ENCODE measurements around the gene SLC9A8. TPM values are rescaled to one million over a fixed set of nuclear protein-coding genes. Genes with fewer than 3 reads are reported as not detected.
A peak's percentile ranks its signal among the peaks of the same experiment; 100 is the strongest.

Gene SLC9A8
- total RNA-seq, 1 donor from 2014 or later = 9.4 TPM

GRCh38 chr20:49887251-49888211, 74.9 kb downstream of the SLC9A8 start:
- TF ChIP-seq CTCF (IDR thresholded peaks at IDR 0.05; ENCODE audit: insufficient read depth, low read length, poor library complexity, severe bottlenecking) = no peak
- no peaks in the 10 kb centered on the region for H3K36me3 ChIP-seq (ENCODE audit: control insufficient read depth, insufficient read depth, low read length)
- DNase-seq (ENCODE audit: low read depth) = peak; percentile 18
- H3K4me3 ChIP-seq (ENCODE audit: low read depth, low read length) = no peak overlapping the region
- H3K27me3 ChIP-seq (ENCODE audit: control insufficient read depth, insufficient read depth, low read length) = no peaks in the 10 kb centered on the region

- no peak overlapping the region for H3K4me3 ChIP-seq (ENCODE audit: low read depth, low read length)
- H3K36me3 ChIP-seq (ENCODE audit: control insufficient read depth, insufficient read depth, low read length) = no peaks in the 10 kb centered on the region
- DNase-seq (ENCODE audit: low read depth) = peak; percentile 48
- peak; percentile 90 for TF ChIP-seq CTCF (IDR thresholded peaks at IDR 0.05; ENCODE audit: insufficient read depth, low read length, poor library complexity, severe bottlenecking)
- H3K27me3 ChIP-seq (ENCODE audit: control insufficient read depth, insufficient read depth, low read length) = no peaks in the 10 kb centered on the region
Measured at GRCh38 chr20:49888212-49889000, 75.8 kb downstream of the SLC9A8 start.

GRCh38 chr20:49889001-49889934, 76.6 kb downstream of the SLC9A8 start:
- Histone ChIP-seq H3K27me3 (ENCODE audit: control insufficient read depth, insufficient read depth, low read length) (no peaks in the 10 kb centered on the region), H3K4me3 (ENCODE audit: low read depth, low read length) (no peak overlapping the region), H3K36me3 (ENCODE audit: control insufficient read depth, insufficient read depth, low read length) (no peaks in the 10 kb centered on the region)
- DNase-seq (ENCODE audit: low read depth) = no peak
- no peak for TF ChIP-seq CTCF (IDR thresholded peaks at IDR 0.05; ENCODE audit: insufficient read depth, low read length, poor library complexity, severe bottlenecking)

DNA sequence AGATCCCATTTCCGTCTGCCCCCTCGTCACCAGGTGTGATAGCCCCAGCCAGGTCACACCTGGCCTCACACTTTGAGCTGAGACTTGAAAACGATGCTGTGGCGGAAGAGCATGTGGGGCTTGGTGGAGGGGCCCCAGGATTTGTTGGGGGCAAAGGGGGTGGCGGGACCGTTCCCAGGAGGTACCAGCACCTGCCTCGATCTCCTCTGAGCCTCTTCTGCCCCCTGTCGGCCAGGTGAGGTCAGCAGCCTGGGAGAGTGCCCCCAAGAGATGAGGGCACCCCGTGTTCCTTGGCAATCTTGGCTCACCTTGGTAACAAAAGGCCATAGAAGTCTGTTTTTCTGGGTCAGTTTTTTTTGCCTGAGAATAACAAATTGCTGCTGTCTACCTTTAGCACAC, 77.3 kb downstream of the SLC9A8 start:
- H3K4me3 ChIP-seq (ENCODE audit: low read depth, low read length) = no peak overlapping the region
- no peaks in the 10 kb centered on the region for H3K36me3 ChIP-seq (ENCODE audit: control insufficient read depth, insufficient read depth, low read length)
- no peak for DNase-seq (ENCODE audit: low read depth)
- no peaks in the 10 kb centered on the region for H3K27me3 ChIP-seq (ENCODE audit: control insufficient read depth, insufficient read depth, low read length)
- TF ChIP-seq CTCF (IDR thresholded peaks at IDR 0.05; ENCODE audit: insufficient read depth, low read length, poor library complexity, severe bottlenecking) = peak; percentile 36
